GM21619 (cell line): ENCODE measurements around the gene ACBD3.
A peak's percentile ranks its signal among the peaks of the same experiment; 100 is the strongest.
"Not testable (repeated sequence)": the region's sequence is repeated elsewhere in the genome, so short reads cannot be mapped to it uniquely, and the experiment has no call there.

Source experiments
- ATAC-seq: cut with Tn5 transposase; IDR thresholded peaks from one replicate; pipeline ENCODE4 v1.9.1; 2021; ENCODE audit not compliant: unreplicated experiment

Gene ACBD3

GRCh38 chr1:226186124-226187018 is at the start of gene ACBD3:
Gene ACBD3, minus strand, starts transcription at chr1:226186741. Its CDS starts 66 bp downstream, at chr1:226186675.
- peak; percentile 96 for ATAC-seq

GRCh38 chr1:226233806-226234205 is 47.3 kb upstream of the ACBD3 start:
- no peak for ATAC-seq

GRCh38 chr1:226233293-226233692 is 46.8 kb upstream of the ACBD3 start:
- ATAC-seq: peak; percentile 70

GRCh38 chr1:226226601-226227000 is 40.1 kb upstream of the ACBD3 start:
- ATAC-seq: no peak

GRCh38 chr1:226223786-226224244 is 37.3 kb upstream of the ACBD3 start:
- ATAC-seq: peak; percentile 77

GRCh38 chr1:226223157-226223785 is 36.7 kb upstream of the ACBD3 start, which contains the start of gene MIXL1:
Gene MIXL1, plus strand, starts transcription at chr1:226223664. Its CDS starts 18 bp downstream, at chr1:226223682.
- peak; percentile 35 for ATAC-seq

- ATAC-seq: no peak
These were observed 36.1 kb upstream of the ACBD3 start for GRCh38 chr1:226222686-226223085.

GRCh38 chr1:226220473-226221189 is 34.1 kb upstream of the ACBD3 start:
- ATAC-seq: no peak

- no peak for ATAC-seq
These were observed 30.7 kb upstream of the ACBD3 start for GRCh38 chr1:226217273-226217672.

GRCh38 chr1:226216056-226216455 is 29.5 kb upstream of the ACBD3 start:
- ATAC-seq: no peak

GRCh38 chr1:226215239-226215638 is 28.7 kb upstream of the ACBD3 start:
- ATAC-seq: no peak

- ATAC-seq: no peak
These were observed 26.0 kb upstream of the ACBD3 start for GRCh38 chr1:226212545-226212944.

GRCh38 chr1:226211181-226211821 is 24.8 kb upstream of the ACBD3 start:
- no peak for ATAC-seq

GRCh38 chr1:226210571-226211176 is 24.1 kb upstream of the ACBD3 start:
- ATAC-seq: no peak

- ATAC-seq: no peak
These were observed 22.9 kb upstream of the ACBD3 start for GRCh38 chr1:226209307-226210059.

- ATAC-seq: no peak
These were observed 20.5 kb upstream of the ACBD3 start for GRCh38 chr1:226207048-226207447.

GRCh38 chr1:226204198-226204597 is 17.7 kb upstream of the ACBD3 start:
- ATAC-seq: no peak

- no peak for ATAC-seq
These were observed 17.1 kb upstream of the ACBD3 start for GRCh38 chr1:226203655-226204054.

GRCh38 chr1:226203240-226203639 is 16.7 kb upstream of the ACBD3 start:
- no peak for ATAC-seq

- ATAC-seq: not testable (repeated sequence)
These were observed 16.1 kb upstream of the ACBD3 start for GRCh38 chr1:226202666-226203065.
